CD14-positive monocyte (primary cell): ENCODE results near the gene STEAP4. TPM values are rescaled to one million over a fixed set of nuclear protein-coding genes. Genes with fewer than 3 reads are reported as not detected.
"Not testable (repeated sequence)": the region's sequence is repeated elsewhere in the genome, so short reads cannot be mapped to it uniquely, and the experiment has no call there.

ENCODE experiments used
- DNase-seq, 3 donors: peaks; one replicate each; pipeline ENCODE4 v3.0.0-alpha.2; 2011 to 2022
- H2AFZ ChIP-seq: 2 replicates; pipeline ENCODE4 v1.6.0; 2012; ENCODE audit warnings: mild to moderate bottlenecking, low read depth, low read length, inconsistent platforms; ENCODE audit not compliant: insufficient read depth, poor library complexity, severe bottlenecking
- H3K27ac ChIP-seq, 2 donors: 1 replicate in 1 of 2; 2 replicates in 1 of 2; pipeline ENCODE4 v1.5.1; 2012 to 2013; ENCODE audit warnings: low read length in 2 of 2, control low read depth in 1 of 2, inconsistent platforms in 1 of 2, low read depth in 1 of 2, mild to moderate bottlenecking in 1 of 2
- H3K27me3 ChIP-seq, 2 donors: one replicate each; pipeline versions ENCODE4 v1.6.0 to v1.6.1; 2011 to 2013; ENCODE audit warnings: low read length in 2 of 2; ENCODE audit not compliant: control insufficient read depth in 2 of 2, insufficient read depth in 2 of 2
- H3K36me3 ChIP-seq, 2 donors: replicated peaks in 1 of 2; 1 replicate in 1 of 2; 2 replicates in 1 of 2; pipeline versions ENCODE4 v1.5.1 to v1.6.1; 2012 to 2013; ENCODE audit warnings: low read length in 2 of 2, control low read depth in 1 of 2, inconsistent platforms in 1 of 2, mild to moderate bottlenecking in 1 of 2; ENCODE audit not compliant: insufficient read depth in 2 of 2, control insufficient read depth in 1 of 2
- H3K4me1 ChIP-seq, 2 donors: 1 replicate in 1 of 2; 2 replicates in 1 of 2; pipeline versions ENCODE4 v1.5.1 to v1.6.1; 2012 to 2013; ENCODE audit warnings: low read length in 2 of 2, control low read depth in 1 of 2, inconsistent platforms in 1 of 2, mild to moderate bottlenecking in 1 of 2, moderate library complexity in 1 of 2; ENCODE audit not compliant: insufficient read depth in 2 of 2, control insufficient read depth in 1 of 2
- H3K4me2 ChIP-seq: replicated peaks from 2 replicates; pipeline ENCODE3; 2012; ENCODE audit warnings: low read length, moderate library complexity, mild to moderate bottlenecking; ENCODE audit not compliant: poor library complexity, severe bottlenecking; ENCODE audit errors: extremely low read depth
- H3K4me3 ChIP-seq, 3 experiments: fragments of 200-600 bp in 1 of 3; sonication (generic) in 1 of 3; replicated peaks in 1 of 3; 1 replicate in 2 of 3; 2 replicates in 1 of 3; pipeline ENCODE4 v1.5.1; 2011 to 2013; ENCODE audit warnings: low read length in 3 of 3, mild to moderate bottlenecking in 3 of 3, control low read depth in 2 of 3, low read depth in 2 of 3, inconsistent platforms in 1 of 3, moderate library complexity in 1 of 3
- H3K79me2 ChIP-seq: 2 replicates; pipeline ENCODE4 v1.6.0; 2012; ENCODE audit warnings: mild to moderate bottlenecking, control low read depth, inconsistent platforms, low read length, moderate library complexity; ENCODE audit not compliant: insufficient read depth
- H3K9ac ChIP-seq: 2 replicates; pipeline ENCODE4 v1.6.0; 2017; ENCODE audit warnings: low read length, mild to moderate bottlenecking; ENCODE audit not compliant: insufficient read depth, poor library complexity, severe bottlenecking
- H3K9me3 ChIP-seq, 2 donors: replicated peaks in 1 of 2; 1 replicate in 1 of 2; 2 replicates in 1 of 2; pipeline versions ENCODE4 v1.5.1 to v1.6.1; 2012 to 2013; ENCODE audit warnings: low read length in 2 of 2, control low read depth in 1 of 2; ENCODE audit not compliant: control insufficient read depth in 1 of 2, insufficient read depth in 1 of 2
- H4K20me1 ChIP-seq: 2 replicates; pipeline ENCODE4 v1.6.0; 2012; ENCODE audit warnings: mild to moderate bottlenecking, low read length, control low read depth, moderate library complexity; ENCODE audit not compliant: insufficient read depth
- H3K27ac Mint-ChIP-seq, 7 donors: one replicate each; pipeline ENCODE4 v1.8.0; 2020; ENCODE audit warnings: mild to moderate bottlenecking in 7 of 7, mixed read lengths in 7 of 7, moderate library complexity in 6 of 7, inconsistent platforms in 2 of 7
- H3K27me3 Mint-ChIP-seq, 3 donors: one replicate each; pipeline ENCODE4 v1.8.0; 2021 to 2022; ENCODE audit warnings: low read depth in 3 of 3, mild to moderate bottlenecking in 3 of 3, mixed read lengths in 3 of 3, moderate library complexity in 3 of 3, inconsistent platforms in 1 of 3
- H3K36me3 Mint-ChIP-seq, 2 donors: one replicate each; pipeline ENCODE4 v1.8.0; 2020; ENCODE audit warnings: mixed read lengths in 2 of 2, inconsistent platforms in 1 of 2, mild to moderate bottlenecking in 1 of 2
- H3K4me1 Mint-ChIP-seq: one replicate; pipeline ENCODE4 v1.8.0; 2020; ENCODE audit warnings: mild to moderate bottlenecking, mixed read lengths
- H3K4me3 Mint-ChIP-seq, 2 donors: one replicate each; pipeline ENCODE4 v1.8.0; 2020; ENCODE audit warnings: mild to moderate bottlenecking in 2 of 2, mixed read lengths in 2 of 2, moderate library complexity in 1 of 2
- H3K9me3 Mint-ChIP-seq, 7 donors: one replicate each; pipeline ENCODE4 v1.8.0; 2020 to 2022; ENCODE audit warnings: mixed read lengths in 7 of 7, mild to moderate bottlenecking in 6 of 7, moderate library complexity in 6 of 7, inconsistent platforms in 2 of 7
- CTCF ChIP-seq: fragments of 200-600 bp; IDR thresholded peaks from one replicate; pipeline ENCODE4 v1.8.0; 2022; ENCODE audit warnings: antibody characterized with exemption, mild to moderate bottlenecking
- WGBS: methylation state at CpG from one replicate; pipeline ENCODE4 v1.1.5; 2013; ENCODE audit warnings: missing lambda C conversion rate; ENCODE audit not compliant: insufficient coverage; 5-methylcytosine and 5-hydroxymethylcytosine counted together
- intact Hi-C, 2 donors: fragments of 100-400 bp; cut with micrococcal nuclease; formaldehyde crosslinking; loops; one replicate each; pipeline versions ENCODE4 v1.15.0 to v1.15.1; 2023
- polyA plus RNA-seq, 3 donors: library from polyadenylated mRNA; depleted of rRNA in 1 of 3; unstranded in 2 of 3; stranded (reverse) in 1 of 3; fragments of 300-500 nt in 2 of 3; fragments of >200 nt in 1 of 3; fragmentation: Illumina TruSeq in 2 of 3; gene quantifications; 1 replicate in 2 of 3; 2 replicates in 1 of 3; pipeline ENCODE4 v1.2.3, GENCODE V29; 2012 to 2021

The STEAP4 gene
- polyA plus RNA-seq, 3 donors, result 17.1 to 40.0 (median 26.2) TPM

- Histone ChIP-seq H4K20me1 (no peaks in the 10 kb centered on the region), H3K9ac (no peak overlapping the region), H3K4me1 (peaks cover 37 to 51% of the 10 kb centered on the region in 2 donors), H3K79me2 (no peaks in the 10 kb centered on the region), H3K4me3 (peak overlapping the region in 1 of 3 experiments; percentile 36), H3K27me3 (no peaks in the 10 kb centered on the region), H3K9me3 (no peaks in the 10 kb centered on the region), H3K36me3 (no peaks in the 10 kb centered on the region), H3K4me2 (peak overlapping the region; percentile 49), H3K27ac (peak overlapping the region in 1 of 2 donors; percentile 58), H2AFZ (no peak overlapping the region)
- intact Hi-C loops, result loop anchor here in 1 of 2 donors (10.0 kb wide), 1 partner anchor 47 kb away; no protein-coding TSS in a partner anchor
- Mint-ChIP-seq H3K36me3 (peaks cover 5 to 10% of the 10 kb centered on the region in 2 donors), H3K9me3 (peaks cover 0 to 11% (median 5%) of the 10 kb centered on the region in 7 donors), H3K27me3 (peaks cover 0 to 2% (median 0%) of the 10 kb centered on the region in 3 donors), H3K27ac (peak overlapping the region; percentile 6 to 92 (median 85)), H3K4me1 (peaks cover 47% of the 10 kb centered on the region), H3K4me3 (peak overlapping the region in 1 of 2 donors; percentile 4)
- TF ChIP-seq CTCF, result no peak
- DNase-seq, result peak in 2 of 3 donors; percentile 55 to 59
- WGBS, result no CpG with 5 or more reads among the region's 2 CpGs
Measured at GRCh38 chr7:88268051-88268450, 38.6 kb downstream of the STEAP4 start.

GRCh38 chr7:88267421-88267820 lies 39.3 kb downstream of the STEAP4 start:
- Histone ChIP-seq H3K4me2 (no peak overlapping the region), H3K4me3 (peak overlapping the region in 1 of 3 experiments; percentile 36), H3K27ac (no peak overlapping the region), H3K9ac (no peak overlapping the region), H3K4me1 (peaks cover 41 to 55% of the 10 kb centered on the region in 2 donors), H3K36me3 (no peaks in the 10 kb centered on the region), H3K27me3 (no peaks in the 10 kb centered on the region), H4K20me1 (no peaks in the 10 kb centered on the region), H3K9me3 (no peaks in the 10 kb centered on the region), H3K79me2 (no peaks in the 10 kb centered on the region), H2AFZ (no peak overlapping the region)
- peaks cover 0 to 2% (median 0%) of the 10 kb centered on the region in 3 donors for H3K27me3 Mint-ChIP-seq
- TF ChIP-seq CTCF, result no peak
- peak overlapping the region in 2 of 7 donors; percentile 86 to 92 for H3K27ac Mint-ChIP-seq
- peaks cover 2 to 11% (median 8%) of the 10 kb centered on the region in 7 donors for H3K9me3 Mint-ChIP-seq
- whole genome bisulfite sequencing, result 100% methylated on average over 3 of the region's 4 CpGs
- DNase-seq, result no peak
- peaks cover 5 to 10% of the 10 kb centered on the region in 2 donors for H3K36me3 Mint-ChIP-seq
- H3K4me1 Mint-ChIP-seq, result peaks cover 47% of the 10 kb centered on the region
- intact Hi-C loops, result loop anchor here in 1 of 2 donors (10.0 kb wide), 1 partner anchor 47 kb away; no protein-coding TSS in a partner anchor
- no peak overlapping the region for H3K4me3 Mint-ChIP-seq

GRCh38 chr7:88264987-88265386 lies 41.7 kb downstream of the STEAP4 start:
- H3K4me3 Mint-ChIP-seq, H3K27me3 ChIP-seq, H4K20me1 ChIP-seq, H3K27me3 Mint-ChIP-seq, H3K4me3 ChIP-seq, H2AFZ ChIP-seq, H3K36me3 Mint-ChIP-seq, H3K9ac ChIP-seq, H3K9me3 ChIP-seq, H3K4me2 ChIP-seq, H3K79me2 ChIP-seq, H3K36me3 ChIP-seq: not testable (repeated sequence)
- peak overlapping the region in 1 of 2 donors; percentile 65 for H3K27ac ChIP-seq
- peaks cover 2 to 11% (median 9%) of the 10 kb centered on the region in 7 donors for H3K9me3 Mint-ChIP-seq
- H3K4me1 ChIP-seq, result peaks cover 41 to 61% of the 10 kb centered on the region in 2 donors
- peak overlapping the region in 5 of 7 donors; percentile 78 to 91 (median 88) for H3K27ac Mint-ChIP-seq
- H3K4me1 Mint-ChIP-seq, result peaks cover 57% of the 10 kb centered on the region
- DNase-seq, result peak; percentile 71 to 85 (median 78)
- intact Hi-C loops, result loop anchor here in 1 of 2 donors (10.0 kb wide), 1 partner anchor 50 kb away; no protein-coding TSS in a partner anchor
- 0% methylated on average over 1 of the region's 3 CpGs for WGBS
